AG09309 (cell line): ENCODE data around the gene CTF1.

ENCODE experiments used
- DNase-seq: peaks from one replicate; pipeline ENCODE4 v3.0.0-alpha.2; 2010; ENCODE audit warnings: low read depth
- H3K4me3 ChIP-seq: 2 replicates; pipeline ENCODE4 v1.5.1; 2011; ENCODE audit warnings: mild to moderate bottlenecking, low read depth, low read length, moderate library complexity; ENCODE audit not compliant: control insufficient read depth
- CTCF ChIP-seq: IDR thresholded peaks from 2 replicates; pipeline ENCODE4 v1.5.1; 2011; ENCODE audit warnings: mild to moderate bottlenecking, low read depth, low read length, inconsistent platforms; ENCODE audit not compliant: insufficient read depth, control insufficient read depth; ENCODE audit errors: missing control alignments

The CTF1 gene

GRCh38 chr16:30922420-30922959, 26.1 kb downstream of the CTF1 start:
- no peak for TF ChIP-seq CTCF
- DNase-seq, result peak; percentile 98
- H3K4me3 ChIP-seq, result peak overlapping the region; percentile 89

- TF ChIP-seq CTCF, result no peak
- DNase-seq, result peak; percentile 98
- peak overlapping the region; percentile 89 for H3K4me3 ChIP-seq
These were observed 26.6 kb downstream of the CTF1 start for GRCh38 chr16:30922960-30923535.

- no peak for TF ChIP-seq CTCF
- DNase-seq, result no peak
- H3K4me3 ChIP-seq, result peak within 1 kb of the TSS; percentile 89
These were observed 27.2 kb downstream of the CTF1 start, which contains the start of gene FBXL19 for GRCh38 chr16:30923554-30924075. FBXL19 (plus strand) TSS chr16:30923572; CDS start chr16:30925755, 2,183 bp downstream.

- peak overlapping the region; percentile 89 for H3K4me3 ChIP-seq
- no peak for DNase-seq
- TF ChIP-seq CTCF, result no peak
These were observed 27.9 kb downstream of the CTF1 start for GRCh38 chr16:30924076-30924912.

GRCh38 chr16:30924913-30925631, 28.7 kb downstream of the CTF1 start:
- TF ChIP-seq CTCF, result no peak
- peak overlapping the region; percentile 89 for H3K4me3 ChIP-seq
- no peak for DNase-seq

GRCh38 chr16:30925632-30925987, 29.2 kb downstream of the CTF1 start:
- no peak for TF ChIP-seq CTCF
- DNase-seq, result no peak
- H3K4me3 ChIP-seq, result no peak overlapping the region
